Measurements from ENCODE around the gene PFDN1.
A peak's percentile ranks its signal among the peaks of the same experiment; 100 is the strongest.

Gene PFDN1

GRCh38 chr5:140258016-140258415, 44.9 kb downstream of the PFDN1 start:
- DNase-seq, result no peak

DNA sequence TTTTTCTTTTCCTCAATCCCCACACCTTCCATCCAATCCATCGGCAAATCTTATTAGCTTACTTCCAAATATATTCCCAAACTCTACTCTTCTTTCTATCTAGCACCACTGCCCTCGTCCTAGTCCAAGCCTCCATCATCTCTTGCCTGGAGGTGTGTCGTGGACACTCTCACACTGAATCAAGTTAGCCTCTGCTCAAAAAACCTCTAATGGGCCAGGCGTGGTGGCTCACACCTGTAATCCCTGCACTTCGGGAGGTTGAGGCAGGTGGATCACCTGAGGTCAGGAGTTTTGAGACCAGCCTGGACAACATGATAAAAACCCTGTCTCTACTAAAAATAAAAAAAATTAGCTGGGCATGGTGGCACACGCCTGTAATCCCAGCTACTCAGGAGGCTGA, 46.2 kb downstream of the PFDN1 start:
- no peak for DNase-seq

- DNase-seq, result no peak
Measured at GRCh38 chr5:140255460-140256157, 47.3 kb downstream of the PFDN1 start.

DNA sequence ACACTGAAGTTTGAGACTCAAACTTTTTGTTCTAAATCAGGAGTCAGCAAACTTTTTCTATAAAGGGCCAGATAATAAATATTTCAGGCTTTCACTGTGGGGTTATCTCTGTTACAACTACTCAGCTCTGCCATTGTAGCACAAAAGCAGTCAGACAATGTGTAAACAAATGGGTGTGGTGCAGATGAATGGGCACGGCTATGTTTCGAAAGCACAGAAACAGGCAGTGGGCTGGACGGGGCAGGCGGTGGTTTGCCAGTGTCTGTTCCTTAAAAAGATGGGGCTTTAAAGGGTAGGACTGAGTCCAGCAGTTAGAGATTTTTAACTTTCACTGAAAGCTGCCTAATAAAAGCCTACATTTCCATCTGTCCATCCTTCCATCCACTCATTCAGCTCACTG, 48.9 kb downstream of the PFDN1 start:
- no peak for DNase-seq

GRCh38 chr5:140252470-140253126, 50.3 kb downstream of the PFDN1 start:
- peak; percentile 1 for DNase-seq

GRCh38 chr5:140251527-140251973, 51.4 kb downstream of the PFDN1 start:
- no peak for DNase-seq

DNA sequence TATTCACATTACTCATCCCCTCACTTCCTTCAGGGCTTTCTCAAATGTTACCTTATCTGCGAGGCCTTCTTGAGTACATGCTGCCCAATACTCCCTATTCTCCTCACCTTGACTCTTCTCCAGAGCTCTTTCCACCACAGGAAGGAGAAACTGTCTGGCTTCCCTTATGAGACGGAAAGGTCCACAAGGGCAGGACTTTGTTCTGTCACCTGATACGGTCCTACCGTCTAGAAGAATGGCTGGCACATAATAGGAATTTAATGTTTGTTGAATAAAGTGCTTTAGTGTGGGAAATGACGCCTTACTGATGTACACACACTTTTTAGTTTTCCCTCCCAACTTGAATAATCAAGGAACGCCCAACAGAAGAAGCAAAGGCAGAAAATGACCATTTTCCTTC, 52.5 kb downstream of the PFDN1 start:
- DNase-seq, result no peak

DNA sequence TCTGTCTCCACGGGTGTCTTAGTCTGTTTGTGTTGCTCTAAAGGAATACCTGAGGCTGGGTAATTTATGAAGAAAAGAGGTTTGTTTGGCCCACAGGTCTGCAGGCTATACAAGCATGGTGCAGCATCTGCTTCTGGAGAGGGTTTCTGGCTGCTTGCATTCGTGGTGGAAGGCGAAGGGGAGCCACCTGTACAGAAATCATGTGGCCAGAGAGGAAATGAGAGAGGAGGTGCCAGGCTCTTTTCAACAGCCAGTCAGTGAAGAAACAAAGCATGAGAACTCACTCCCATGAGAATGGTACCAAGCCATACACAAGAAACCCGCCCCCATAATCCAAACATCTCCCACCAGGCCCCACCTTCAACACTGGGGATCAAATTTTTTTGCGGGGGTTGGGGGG, 53.4 kb downstream of the PFDN1 start:
- no peak for DNase-seq

DNA sequence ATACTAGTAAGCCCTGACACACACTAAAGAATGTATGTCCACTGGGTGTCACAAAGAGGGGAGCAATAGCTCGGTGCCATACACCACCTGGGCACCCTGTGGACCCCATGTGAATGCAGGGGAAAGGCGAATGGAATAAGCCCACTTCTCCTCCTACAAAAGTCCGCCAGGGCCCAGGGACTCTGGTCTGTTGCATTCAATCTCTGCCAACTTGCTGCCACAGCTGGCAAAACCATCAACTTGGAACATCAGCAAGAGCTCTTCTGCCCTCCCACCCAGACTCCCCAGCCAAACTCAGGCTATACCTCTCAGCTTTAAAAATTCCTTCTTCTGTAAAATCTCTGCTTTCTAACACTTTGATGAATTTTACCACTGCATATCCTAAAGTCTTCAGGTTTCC, 54.5 kb downstream of the PFDN1 start:
- no peak for DNase-seq

- DNase-seq, result no peak
Measured at GRCh38 chr5:140246378-140247122, 56.4 kb downstream of the PFDN1 start.

DNA sequence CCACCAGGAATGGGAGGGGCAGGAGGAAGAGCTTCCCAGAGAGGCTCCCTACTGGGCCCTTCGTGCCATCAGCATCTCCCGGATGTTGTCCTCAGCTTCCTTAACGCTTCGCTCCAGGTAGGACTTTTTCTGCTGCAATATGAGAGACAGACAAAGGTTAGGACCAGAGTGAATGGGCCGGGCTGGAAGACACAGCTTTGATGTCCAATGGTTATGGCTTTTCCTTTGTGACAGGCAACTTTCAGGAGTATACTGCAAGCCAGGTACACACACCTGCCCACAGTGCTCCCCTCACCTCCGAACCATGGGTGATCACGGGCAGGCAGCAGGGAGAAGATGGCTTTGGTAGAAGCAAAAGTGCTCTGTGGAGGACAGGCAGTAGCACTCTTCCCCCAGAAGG, 57.0 kb downstream of the PFDN1 start:
- no peak for DNase-seq

DNA sequence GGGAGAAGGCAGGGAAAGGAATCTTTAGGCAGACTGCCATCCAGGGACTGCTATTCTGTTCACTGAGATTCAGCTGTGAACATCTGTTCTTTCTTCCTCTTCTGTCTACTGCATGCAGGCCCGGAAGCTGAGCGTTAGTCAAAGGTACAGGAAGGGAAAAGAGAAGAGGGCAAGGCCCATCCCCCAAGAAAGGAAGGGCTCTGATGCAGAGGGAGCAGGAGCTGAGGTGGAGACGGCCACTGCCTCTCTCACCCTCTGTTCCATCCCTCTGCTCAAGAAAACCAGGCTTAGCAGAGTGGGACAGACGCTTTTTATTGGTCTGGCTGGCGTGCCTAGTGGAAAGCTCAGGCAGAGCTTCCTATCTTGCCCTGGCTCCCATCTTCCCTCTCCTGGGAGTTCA, 57.6 kb downstream of the PFDN1 start:
- no peak for DNase-seq

GRCh38 chr5:140244525-140245025, 58.3 kb downstream of the PFDN1 start:
- DNase-seq, result peak; percentile 39

DNA sequence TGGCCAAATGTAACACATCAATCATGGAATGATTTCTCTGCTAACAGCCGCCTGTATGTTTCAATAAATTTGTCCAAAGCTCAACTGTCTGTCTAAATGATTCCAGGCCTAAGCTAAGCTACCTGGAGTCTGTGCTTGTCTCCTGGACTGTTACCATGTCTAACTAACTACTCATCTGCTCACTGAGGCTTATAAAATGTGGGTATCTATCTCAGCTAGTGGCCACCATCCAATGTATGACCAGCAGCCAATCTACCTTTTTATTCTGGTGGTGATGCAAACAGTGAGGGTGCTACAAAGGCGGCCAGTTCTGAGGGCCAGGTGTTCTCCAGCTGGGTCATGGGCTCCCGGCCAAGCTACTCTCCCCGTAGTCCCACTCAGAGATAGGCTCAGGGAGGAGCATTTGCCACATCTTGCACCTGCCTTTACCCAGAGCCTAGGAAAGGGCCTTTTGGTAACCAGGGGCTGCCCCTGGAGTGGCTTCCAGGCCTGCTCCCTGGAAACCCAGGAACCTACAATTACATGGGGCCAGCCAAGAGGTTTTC, 59.1 kb downstream of the PFDN1 start:
- DNase-seq, result peak; percentile 88

GRCh38 chr5:140242890-140243585, 59.9 kb downstream of the PFDN1 start:
- DNase-seq, result peak; percentile 2

GRCh38 chr5:140242099-140242498, 60.8 kb downstream of the PFDN1 start:
- no peak for DNase-seq

DNA sequence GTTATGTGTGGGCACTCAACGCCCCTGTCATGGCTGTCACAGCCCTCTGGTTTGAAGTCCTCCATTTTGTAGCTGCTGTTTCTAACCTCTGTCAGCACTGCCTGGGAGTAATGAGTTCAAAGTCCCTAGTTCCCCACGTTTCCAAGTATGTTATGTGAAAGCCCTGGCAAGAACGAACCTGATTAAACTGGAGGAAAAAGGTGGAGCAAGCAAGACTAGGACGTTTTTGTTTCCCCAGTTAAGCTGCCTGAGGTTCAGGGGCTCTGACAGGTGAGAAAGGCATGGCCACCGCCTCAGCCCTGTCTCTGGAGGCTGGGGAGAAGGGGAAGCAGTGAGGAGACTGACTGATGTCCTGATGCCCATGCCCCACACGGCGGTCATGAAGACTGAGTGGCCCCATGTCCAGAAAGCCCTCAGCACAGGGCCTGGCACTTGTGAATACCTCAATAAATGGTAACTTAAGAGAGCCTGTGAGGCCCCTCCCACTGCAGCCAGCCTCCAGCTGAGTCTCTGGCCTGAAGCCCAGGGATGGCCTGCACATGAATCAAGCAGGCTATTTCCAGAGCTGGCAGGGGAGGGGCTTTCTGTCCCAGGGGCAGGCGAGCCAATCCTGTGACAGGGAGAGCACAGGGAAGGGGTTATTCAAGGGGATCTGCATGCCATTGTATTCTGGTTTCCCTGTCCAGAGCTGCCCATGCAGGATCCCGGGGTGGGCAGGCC, 61.8 kb downstream of the PFDN1 start:
- DNase-seq, result peak; percentile 42

GRCh38 chr5:140239939-140240700, 62.8 kb downstream of the PFDN1 start:
- DNase-seq, result no peak

- DNase-seq, result no peak
Measured at GRCh38 chr5:140239461-140239860, 63.4 kb downstream of the PFDN1 start.

DNA sequence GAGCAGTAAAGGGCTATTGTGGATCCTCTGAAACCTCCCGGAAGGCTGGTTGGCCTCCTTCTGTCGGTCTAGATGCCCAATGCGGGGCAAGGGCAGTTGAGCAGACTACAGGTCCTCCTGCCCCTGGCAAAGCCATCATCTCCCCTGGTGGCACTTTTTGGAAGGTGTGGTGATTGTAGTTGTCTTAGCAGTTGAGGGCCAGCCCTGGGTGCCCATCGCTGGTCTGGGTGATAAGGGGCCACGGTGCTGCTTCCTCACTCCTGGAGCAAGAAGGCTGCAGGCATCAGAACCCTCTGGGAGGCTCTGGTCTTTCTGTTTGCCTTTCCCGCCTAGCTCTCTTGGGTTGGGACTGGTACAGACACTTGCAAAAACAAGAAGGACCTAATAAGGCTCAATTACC, 64.1 kb downstream of the PFDN1 start:
- DNase-seq, result no peak

DNA sequence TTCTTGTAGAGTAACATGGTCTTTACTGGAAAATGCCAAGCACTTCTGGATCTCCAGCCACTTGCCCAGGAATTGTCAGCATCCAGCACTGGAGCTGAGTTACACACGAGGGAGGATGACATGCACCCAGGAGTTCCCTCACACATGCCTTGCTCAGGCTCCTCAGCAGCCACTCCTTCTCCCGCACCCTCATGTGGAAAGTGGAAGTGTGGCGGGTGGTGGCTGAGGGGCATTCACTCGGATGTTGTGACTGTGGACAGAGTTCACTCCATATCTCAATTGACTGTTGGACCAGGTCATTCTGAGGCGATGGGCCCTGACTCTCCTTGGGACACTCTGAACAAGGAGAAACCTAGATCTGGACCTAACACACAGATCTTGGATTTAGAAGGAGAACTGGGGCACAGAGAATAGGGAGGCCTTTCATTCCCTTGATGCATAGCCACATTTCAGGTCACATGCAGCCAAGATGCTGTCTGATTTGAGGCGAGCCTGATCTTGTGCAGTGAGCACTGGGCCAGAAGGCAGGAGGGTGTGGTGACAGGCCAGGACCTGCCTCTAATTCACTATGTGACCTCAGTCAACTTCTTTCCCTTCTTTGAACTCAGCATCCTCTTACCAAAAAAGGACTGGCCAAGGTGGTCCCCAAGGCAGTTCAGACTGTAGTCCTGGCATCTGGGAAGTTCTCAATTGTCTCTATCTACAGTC, 65.9 kb downstream of the PFDN1 start:
- DNase-seq, result no peak

Data from DMS79 treated with DMSO at 0.1 percent for 48 hours (cell line).